ES-I3 (cell line): ENCODE results near the gene NCK1.

Experiments used
- H3K36me3 ChIP-seq: 2 replicates; pipeline ENCODE4 v1.6.1; 2013; ENCODE audit warnings: mild to moderate bottlenecking, low read length, control low read depth, moderate library complexity; ENCODE audit not compliant: insufficient read depth
- H3K4me1 ChIP-seq: 2 replicates; pipeline ENCODE4 v1.6.1; 2013; ENCODE audit warnings: mild to moderate bottlenecking, control low read depth, low read length; ENCODE audit not compliant: insufficient read depth
- H3K9ac ChIP-seq: 2 replicates; pipeline ENCODE4 v1.6.1; 2013; ENCODE audit warnings: low read depth, mild to moderate bottlenecking, low read length, moderate library complexity
- H3K9me3 ChIP-seq: 2 replicates; pipeline ENCODE4 v1.6.1; 2013; ENCODE audit warnings: mild to moderate bottlenecking, low read length, moderate library complexity; ENCODE audit not compliant: control insufficient read depth, insufficient read depth

Gene NCK1

GRCh38 chr3:136932978-136933772, 71.2 kb downstream of the NCK1 start:
- H3K9ac ChIP-seq, result no peak overlapping the region
- peaks cover 2% of the 10 kb centered on the region; the same call in 1 of the 2 replicates for H3K36me3 ChIP-seq
- H3K9me3 ChIP-seq, result no peaks in the 10 kb centered on the region
- no peaks in the 10 kb centered on the region for H3K4me1 ChIP-seq

- Histone ChIP-seq H3K9me3 (no peaks in the 10 kb centered on the region), H3K36me3 (no peaks in the 10 kb centered on the region), H3K4me1 (0 out of 2 replicates have a peak, but pooled peaks cover 2% of the 10 kb centered on the region), H3K9ac (no peak overlapping the region)
Observed at GRCh38 chr3:136937175-136937574, 75.2 kb downstream of the NCK1 start.

- no peak overlapping the region for H3K9ac ChIP-seq
- peaks cover 9% of the 10 kb centered on the region; the same call in 1 of the 2 replicates for H3K4me1 ChIP-seq
- no peaks in the 10 kb centered on the region for H3K36me3 ChIP-seq
- H3K9me3 ChIP-seq, result no peaks in the 10 kb centered on the region
Observed at GRCh38 chr3:136937851-136938250, 75.8 kb downstream of the NCK1 start.

GRCh38 chr3:136938334-136938733, 76.3 kb downstream of the NCK1 start:
- no peaks in the 10 kb centered on the region for H3K9me3 ChIP-seq
- peaks cover 9% of the 10 kb centered on the region; the same call in 1 of the 2 replicates for H3K4me1 ChIP-seq
- no peaks in the 10 kb centered on the region for H3K36me3 ChIP-seq
- no peak overlapping the region for H3K9ac ChIP-seq

GRCh38 chr3:136939489-136939888, 77.5 kb downstream of the NCK1 start:
- Histone ChIP-seq H3K36me3 (no peaks in the 10 kb centered on the region), H3K9ac (no peak overlapping the region)

GRCh38 chr3:136942803-136943202, 80.8 kb downstream of the NCK1 start:
- Histone ChIP-seq H3K9ac (no peak overlapping the region), H3K9me3 (no peaks in the 10 kb centered on the region), H3K4me1 (peaks cover 9% of the 10 kb centered on the region; the same call in 1 of the 2 replicates), H3K36me3 (peaks cover 4% of the 10 kb centered on the region)

More at GRCh38 chr3:136939489-136939888, 77.5 kb downstream of the NCK1 start:
- no peaks in the 10 kb centered on the region for H3K9me3 ChIP-seq
- H3K4me1 ChIP-seq, result peaks cover 9% of the 10 kb centered on the region; the same call in 1 of the 2 replicates

- Histone ChIP-seq H3K9me3 (no peaks in the 10 kb centered on the region), H3K36me3 (peaks cover 4% of the 10 kb centered on the region), H3K9ac (no peak overlapping the region), H3K4me1 (peaks cover 9% of the 10 kb centered on the region; the same call in 1 of the 2 replicates)
Observed at GRCh38 chr3:136943436-136943835, 81.4 kb downstream of the NCK1 start.

GRCh38 chr3:136946978-136947377, 85.0 kb downstream of the NCK1 start:
- H3K9ac ChIP-seq, result no peak overlapping the region
- H3K9me3 ChIP-seq, result no peaks in the 10 kb centered on the region
- H3K4me1 ChIP-seq, result peaks cover 8% of the 10 kb centered on the region; the same call in 1 of the 2 replicates
- peaks cover 4% of the 10 kb centered on the region for H3K36me3 ChIP-seq

GRCh38 chr3:136947477-136947876, 85.5 kb downstream of the NCK1 start:
- H3K36me3 ChIP-seq, result peaks cover 4% of the 10 kb centered on the region
- peaks cover 3% of the 10 kb centered on the region; the same call in 1 of the 2 replicates for H3K4me1 ChIP-seq
- no peaks in the 10 kb centered on the region for H3K9me3 ChIP-seq
- no peak overlapping the region for H3K9ac ChIP-seq

GRCh38 chr3:136949146-136949545, 87.1 kb downstream of the NCK1 start:
- Histone ChIP-seq H3K4me1 (no peaks in the 10 kb centered on the region), H3K36me3 (peaks cover 4% of the 10 kb centered on the region), H3K9ac (no peak overlapping the region)

GRCh38 chr3:136949708-136950107, 87.7 kb downstream of the NCK1 start:
- Histone ChIP-seq H3K9ac (no peak overlapping the region), H3K36me3 (peaks cover 4% of the 10 kb centered on the region), H3K4me1 (no peaks in the 10 kb centered on the region), H3K9me3 (no peaks in the 10 kb centered on the region)

More at GRCh38 chr3:136949146-136949545, 87.1 kb downstream of the NCK1 start:
- no peaks in the 10 kb centered on the region for H3K9me3 ChIP-seq

- H3K4me1 ChIP-seq, result peaks cover 8% of the 10 kb centered on the region; the same call in 1 of the 2 replicates
- H3K36me3 ChIP-seq, result peaks cover 1% of the 10 kb centered on the region; the same call in 1 of the 2 replicates
Observed at GRCh38 chr3:136950623-136951022, 88.6 kb downstream of the NCK1 start.

GRCh38 chr3:136952292-136952691, 90.3 kb downstream of the NCK1 start:
- Histone ChIP-seq H3K9ac (no peak overlapping the region), H3K4me1 (peaks cover 9% of the 10 kb centered on the region; the same call in 1 of the 2 replicates), H3K9me3 (no peaks in the 10 kb centered on the region), H3K36me3 (no peaks in the 10 kb centered on the region)

More at GRCh38 chr3:136950623-136951022, 88.6 kb downstream of the NCK1 start:
- Histone ChIP-seq H3K9ac (no peak overlapping the region), H3K9me3 (no peaks in the 10 kb centered on the region)

- Histone ChIP-seq H3K4me1 (peaks cover 9% of the 10 kb centered on the region; the same call in 1 of the 2 replicates), H3K9me3 (no peaks in the 10 kb centered on the region), H3K36me3 (no peaks in the 10 kb centered on the region), H3K9ac (no peak overlapping the region)
Observed at GRCh38 chr3:136954251-136954650, 92.2 kb downstream of the NCK1 start.
